Parathyroid adenoma (tissue), 2 donors: ENCODE data around the gene PDE9A.
"Not testable (repeated sequence)": the region's sequence is repeated elsewhere in the genome, so short reads cannot be mapped to it uniquely, and the experiment has no call there.

ENCODE experiments used
- H2AFZ ChIP-seq: fragments of 300-600 bp; sonication (generic); one replicate; pipeline ENCODE4 v1.7.0; 2017; ENCODE audit warnings: antibody characterized with exemption, mild to moderate bottlenecking
- H3K27ac ChIP-seq: fragments of 300-600 bp; sonication (generic); one replicate; pipeline ENCODE4 v1.7.0; 2017
- H3K27me3 ChIP-seq: fragments of 300-600 bp; sonication (generic); one replicate; pipeline ENCODE4 v1.7.0; 2017; ENCODE audit warnings: low read length; ENCODE audit not compliant: control insufficient read depth, insufficient read depth
- H3K36me3 ChIP-seq: fragments of 300-600 bp; sonication (generic); one replicate; pipeline ENCODE4 v1.7.0; 2017; ENCODE audit warnings: low read length; ENCODE audit not compliant: control insufficient read depth, insufficient read depth
- H3K4me1 ChIP-seq: fragments of 300-600 bp; sonication (generic); one replicate; pipeline ENCODE4 v1.7.0; 2017; ENCODE audit warnings: control low read depth
- H3K4me2 ChIP-seq: fragments of 300-600 bp; sonication (generic); one replicate; pipeline ENCODE4 v1.7.0; 2017; ENCODE audit warnings: low read length
- H3K4me3 ChIP-seq: fragments of 300-600 bp; sonication (generic); one replicate; pipeline ENCODE4 v1.7.0; 2017; ENCODE audit warnings: low read depth, low read length
- H3K79me2 ChIP-seq: fragments of 300-600 bp; sonication (generic); one replicate; pipeline ENCODE4 v1.7.0; 2017; ENCODE audit warnings: control low read depth
- H3K9ac ChIP-seq: fragments of 300-600 bp; sonication (generic); one replicate; pipeline ENCODE4 v1.7.0; 2017; ENCODE audit warnings: mild to moderate bottlenecking
- H3K9me3 ChIP-seq: fragments of 300-600 bp; sonication (generic); one replicate; pipeline ENCODE4 v1.7.0; 2017; ENCODE audit warnings: low read length; ENCODE audit not compliant: control insufficient read depth
- CTCF ChIP-seq: fragments of 300-600 bp; sonication (generic); IDR thresholded peaks from one replicate; pipeline ENCODE4 v1.7.0; 2017; ENCODE audit warnings: antibody characterized with exemption, mild to moderate bottlenecking
- donor health status: primary hyperparathyroidism.

Gene PDE9A

GRCh38 chr21:42705746-42706374 lies 52.4 kb downstream of the PDE9A start:
- Histone ChIP-seq H3K4me3 (no peak overlapping the region), H3K9ac (no peak overlapping the region), H3K27ac (no peak overlapping the region), H3K27me3 (no peaks in the 10 kb centered on the region), H3K9me3 (no peaks in the 10 kb centered on the region), H3K4me2 (no peak overlapping the region), H3K79me2 (no peaks in the 10 kb centered on the region), H2AFZ (no peak overlapping the region), H3K36me3 (no peaks in the 10 kb centered on the region), H3K4me1 (no peaks in the 10 kb centered on the region)
- TF ChIP-seq CTCF = no peak

GRCh38 chr21:42706765-42707164 lies 53.3 kb downstream of the PDE9A start:
- Histone ChIP-seq H3K4me2 (no peak overlapping the region), H2AFZ (no peak overlapping the region), H3K9me3 (no peaks in the 10 kb centered on the region), H3K27ac (no peak overlapping the region), H3K4me1 (no peaks in the 10 kb centered on the region), H3K27me3 (no peaks in the 10 kb centered on the region), H3K4me3 (no peak overlapping the region), H3K9ac (no peak overlapping the region), H3K79me2 (no peaks in the 10 kb centered on the region), H3K36me3 (no peaks in the 10 kb centered on the region)
- TF ChIP-seq CTCF = no peak

GRCh38 chr21:42707207-42707830 lies 53.9 kb downstream of the PDE9A start:
- no peak overlapping the region for H3K27ac ChIP-seq
- H3K9me3 ChIP-seq = no peaks in the 10 kb centered on the region
- no peaks in the 10 kb centered on the region for H3K4me1 ChIP-seq
- H3K4me3 ChIP-seq = no peak overlapping the region
- no peak for TF ChIP-seq CTCF
- no peak overlapping the region for H2AFZ ChIP-seq
- no peak overlapping the region for H3K9ac ChIP-seq
- H3K79me2 ChIP-seq = no peaks in the 10 kb centered on the region
- no peaks in the 10 kb centered on the region for H3K36me3 ChIP-seq
- H3K4me2 ChIP-seq = no peak overlapping the region
- H3K27me3 ChIP-seq = no peaks in the 10 kb centered on the region

- Histone ChIP-seq H3K36me3 (no peaks in the 10 kb centered on the region), H3K79me2 (no peaks in the 10 kb centered on the region), H3K4me3 (no peak overlapping the region), H3K27me3 (no peaks in the 10 kb centered on the region), H3K4me1 (no peaks in the 10 kb centered on the region), H3K9me3 (no peaks in the 10 kb centered on the region), H3K9ac (no peak overlapping the region), H3K4me2 (no peak overlapping the region), H2AFZ (no peak overlapping the region), H3K27ac (no peak overlapping the region)
- TF ChIP-seq CTCF = no peak
These were observed 54.7 kb downstream of the PDE9A start for GRCh38 chr21:42708107-42708506.

GRCh38 chr21:42708916-42709315 lies 55.5 kb downstream of the PDE9A start:
- not testable (repeated sequence) for H3K4me1 ChIP-seq, H3K79me2 ChIP-seq

More at GRCh38 chr21:42708916-42709315, 55.5 kb downstream of the PDE9A start:
- H3K27me3 ChIP-seq, H3K4me2 ChIP-seq, H2AFZ ChIP-seq, H3K9ac ChIP-seq, H3K4me3 ChIP-seq, H3K36me3 ChIP-seq, H3K9me3 ChIP-seq, H3K27ac ChIP-seq: not testable (repeated sequence)
